HuH-7.5 (cell line): ENCODE measurements around the gene RECQL.
"Not testable (repeated sequence)": the region's sequence is repeated elsewhere in the genome, so short reads cannot be mapped to it uniquely, and the experiment has no call there.

Experiments used
- DNase-seq: peaks from one replicate; pipeline ENCODE4 v3.0.0; 2011; ENCODE audit warnings: low spot score

RECQL gene

GRCh38 chr12:21502164-21502496 is 695 bp upstream of the RECQL start:
- DNase-seq = no peak

- DNase-seq = no peak
These were observed 613 bp downstream of the RECQL start for GRCh38 chr12:21500786-21501257.

GRCh38 chr12:21499765-21500164 is 1.7 kb downstream of the RECQL start:
- no peak for DNase-seq

- DNase-seq = no peak
These were observed 15.4 kb downstream of the RECQL start for GRCh38 chr12:21485998-21486397.

GRCh38 chr12:21483531-21483930 is 17.9 kb downstream of the RECQL start:
- DNase-seq = no peak

- no peak for DNase-seq
These were observed 22.5 kb downstream of the RECQL start for GRCh38 chr12:21478756-21479455.

- DNase-seq = no peak
These were observed 24.5 kb downstream of the RECQL start for GRCh38 chr12:21476949-21477348.

GRCh38 chr12:21475552-21475951 is 25.9 kb downstream of the RECQL start:
- no peak for DNase-seq

- DNase-seq = no peak
These were observed 29.1 kb downstream of the RECQL start for GRCh38 chr12:21472197-21472823.

GRCh38 chr12:21471294-21471693 is 30.1 kb downstream of the RECQL start:
- DNase-seq = no peak

- DNase-seq = not testable (repeated sequence)
These were observed 34.1 kb downstream of the RECQL start for GRCh38 chr12:21467334-21467733.

GRCh38 chr12:21459474-21459873 is 42.0 kb downstream of the RECQL start:
- DNase-seq = no peak

GRCh38 chr12:21456291-21456780 is 45.1 kb downstream of the RECQL start:
- DNase-seq = no peak

- no peak for DNase-seq
These were observed 48.1 kb downstream of the RECQL start for GRCh38 chr12:21453312-21453852.

- no peak for DNase-seq
These were observed 49.9 kb downstream of the RECQL start for GRCh38 chr12:21451529-21451928.

- no peak for DNase-seq
These were observed 57.0 kb downstream of the RECQL start for GRCh38 chr12:21444193-21445146.

- DNase-seq = no peak
These were observed 62.1 kb downstream of the RECQL start for GRCh38 chr12:21439347-21439746.

GRCh38 chr12:21438643-21439042 is 62.8 kb downstream of the RECQL start:
- DNase-seq = no peak

GRCh38 chr12:21434699-21435098 is 66.7 kb downstream of the RECQL start:
- DNase-seq = no peak

- no peak for DNase-seq
These were observed 67.9 kb downstream of the RECQL start for GRCh38 chr12:21433525-21433924.

- no peak for DNase-seq
These were observed 71.4 kb downstream of the RECQL start for GRCh38 chr12:21429994-21430393.

- DNase-seq = no peak
These were observed 73.2 kb downstream of the RECQL start for GRCh38 chr12:21428241-21428640.
